ENCODE data around the gene PTPRR.

- no peak for TF ChIP-seq ZNF8 (CRISPR knock-in tag; IDR thresholded peaks at IDR 0.05)
- no peak for TF ChIP-seq ZNF70 (CRISPR knock-in tag; IDR thresholded peaks at IDR 0.05)
- no peak for TF ChIP-seq TCF4 (CRISPR knock-in tag; IDR thresholded peaks at IDR 0.05; ENCODE audit: borderline replicate concordance)
- no peak for TF ChIP-seq ZFP30 (CRISPR knock-in tag; IDR thresholded peaks at IDR 0.05)
- TF ChIP-seq ISL1 (CRISPR knock-in tag; IDR thresholded peaks at IDR 0.05) = no peak
- no peak for TF ChIP-seq ZFP3 (CRISPR knock-in tag; IDR thresholded peaks at IDR 0.05)
- TF ChIP-seq TOX (CRISPR knock-in tag; IDR thresholded peaks at IDR 0.05; ENCODE audit: borderline replicate concordance) = no peak
- TF ChIP-seq CSDC2 (CRISPR knock-in tag; IDR thresholded peaks at IDR 0.05) = no peak
- TF ChIP-seq GLIS3 (CRISPR knock-in tag; IDR thresholded peaks at IDR 0.05) = no peak
- TF ChIP-seq ARNTL (CRISPR knock-in tag; IDR thresholded peaks at IDR 0.05; ENCODE audit: borderline replicate concordance, low read depth) = no peak
Observed at GRCh38 chr12:70788774-70789173, 131.8 kb downstream of the PTPRR start.

Measured in SK-N-SH treated with all-trans-retinoic acid at 6 μM for 48 hours (cell line).